ENCODE measurements around the gene RBP5.
"Not testable (repeated sequence)": the region's sequence is repeated elsewhere in the genome, so short reads cannot be mapped to it uniquely, and the experiment has no call there.

Gene RBP5

DNA sequence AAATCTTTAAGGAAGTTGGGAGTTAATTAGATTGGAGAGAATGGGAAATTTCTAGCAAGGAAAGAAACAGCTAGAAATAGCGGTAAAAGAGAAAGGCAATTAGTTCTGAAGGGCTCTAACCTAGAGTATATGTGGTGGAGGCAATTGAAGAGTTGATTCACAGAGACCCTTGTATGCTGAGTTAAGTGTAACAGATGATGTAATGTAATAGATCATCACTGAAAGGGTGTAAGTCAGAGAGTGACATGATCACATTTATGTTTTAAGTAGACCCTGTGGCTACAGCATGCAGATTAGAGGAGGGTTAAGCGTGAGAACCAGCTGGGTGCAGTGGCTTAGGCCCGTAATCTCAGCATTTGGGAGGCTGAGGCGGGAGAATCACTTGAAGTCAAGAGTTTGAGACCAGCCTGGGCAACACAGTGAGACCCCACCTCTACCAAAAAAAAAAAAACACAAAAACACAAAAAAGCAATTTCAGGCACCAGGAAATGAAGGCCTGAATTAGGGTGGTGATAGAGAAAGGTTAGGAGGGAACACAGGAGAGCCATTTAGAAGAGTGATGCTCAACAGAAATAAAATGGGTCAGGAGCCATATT is 3.0 kb downstream of the RBP5 start:
- FAIRE-seq (no peak), DNase-seq (ENCODE audit: extremely low spot score, insufficient read length, low read depth) (no peak)

DNA sequence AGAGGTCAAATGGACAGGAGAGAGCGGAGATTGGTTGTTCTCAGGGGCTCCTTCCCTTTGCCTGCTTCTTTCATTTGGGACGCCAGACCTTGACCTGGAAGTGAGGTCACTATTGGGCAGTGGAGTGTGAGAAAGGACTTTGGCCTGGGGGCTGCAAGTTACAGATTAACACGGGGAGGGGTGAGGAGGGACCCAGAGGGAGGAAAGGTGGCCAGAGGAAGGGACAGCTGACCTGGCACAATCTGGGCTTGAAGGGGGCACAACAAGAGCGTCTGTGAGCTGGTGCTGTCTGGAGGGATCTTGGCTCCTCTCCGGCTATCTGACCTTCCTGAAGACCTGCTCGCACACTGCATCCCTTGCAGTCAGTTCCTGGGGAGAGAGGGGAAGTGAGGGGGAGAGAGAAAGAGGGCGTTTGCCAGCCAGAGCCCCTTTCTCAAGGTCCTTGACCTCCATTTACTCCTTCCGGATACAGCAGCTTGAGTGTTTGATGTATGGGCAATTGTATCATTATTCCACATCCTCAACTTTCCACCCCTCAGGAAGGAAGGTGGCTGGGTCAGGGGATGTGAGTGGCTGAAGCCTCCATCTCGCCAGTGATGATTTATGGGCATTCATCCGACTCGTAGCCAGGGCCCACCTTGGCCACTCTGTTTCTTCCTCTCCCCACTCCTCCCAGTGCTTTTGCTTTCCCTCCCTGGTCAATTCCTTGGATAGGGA is 4.7 kb downstream of the RBP5 start:
- FAIRE-seq (no peak), DNase-seq (ENCODE audit: extremely low spot score, insufficient read length, low read depth) (no peak)

DNA sequence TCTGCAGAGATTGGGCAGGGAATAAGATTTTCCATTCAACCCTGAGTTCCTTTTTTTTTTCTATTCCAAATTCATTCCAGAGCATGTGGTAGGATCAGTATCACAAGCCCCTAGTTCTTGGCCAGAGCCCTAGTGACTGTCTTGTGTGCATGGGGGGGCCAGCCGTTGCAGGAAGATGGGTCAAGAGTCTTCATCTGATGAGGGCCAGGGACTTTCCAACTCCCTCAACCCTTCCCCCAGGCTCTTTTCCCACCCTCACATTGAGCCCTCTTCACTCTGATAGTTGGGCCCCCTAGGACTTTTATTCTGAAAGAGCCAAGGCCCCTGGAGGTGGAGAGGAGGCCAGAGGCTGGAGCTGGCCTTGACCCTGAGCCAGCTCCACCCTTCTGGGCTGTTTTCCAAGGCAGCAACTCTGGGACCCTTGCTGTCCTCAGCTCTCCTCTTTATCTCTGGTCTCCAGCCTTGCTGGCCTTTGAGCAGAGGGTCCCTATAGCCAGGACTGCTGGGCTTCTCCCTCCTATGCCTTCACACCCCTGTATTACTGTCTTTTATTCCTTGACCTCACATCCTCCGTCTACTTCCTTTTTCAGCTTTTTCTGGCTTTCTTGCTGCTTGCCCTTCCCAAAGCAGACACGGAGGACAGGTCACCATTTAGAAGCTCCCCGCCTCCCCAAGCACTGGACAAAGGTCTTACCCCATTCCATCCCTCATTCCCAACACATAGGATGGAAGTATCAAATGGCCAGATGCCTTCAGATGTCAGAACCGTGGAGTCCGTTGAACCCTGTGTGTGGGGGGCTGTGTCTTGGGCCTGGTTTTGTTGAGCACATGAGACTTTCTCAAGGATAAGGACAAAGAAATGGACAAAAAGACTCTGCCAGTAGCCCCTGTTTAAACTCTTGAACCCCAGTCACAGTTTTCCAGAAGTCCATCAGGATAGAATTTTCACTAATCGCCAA is 5.6 kb downstream of the RBP5 start:
- DNase-seq (ENCODE audit: extremely low spot score, insufficient read length, low read depth) = no peak
- FAIRE-seq = no peak

DNA sequence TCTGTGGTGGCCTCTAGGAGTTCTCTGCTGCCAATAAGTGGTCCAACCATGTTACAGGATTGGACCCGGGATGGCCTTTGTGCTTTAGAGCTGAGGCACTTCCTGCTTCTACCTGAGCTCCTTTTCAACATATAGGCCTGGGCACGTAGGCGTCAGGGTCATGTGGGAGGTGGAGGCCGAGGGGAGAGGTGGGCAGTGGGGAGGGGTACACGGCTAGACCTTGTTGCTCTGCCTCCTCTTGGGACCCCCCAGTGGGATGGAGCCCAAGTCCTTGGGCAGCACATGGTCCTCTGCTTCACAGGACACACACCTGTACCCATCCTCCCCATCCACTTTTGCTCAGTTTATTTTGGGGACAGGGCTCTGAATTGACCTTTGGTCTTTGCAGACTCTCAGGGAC is 7.4 kb downstream of the RBP5 start:
- FAIRE-seq = no peak
- no peak for DNase-seq (ENCODE audit: extremely low spot score, insufficient read length, low read depth)

DNA sequence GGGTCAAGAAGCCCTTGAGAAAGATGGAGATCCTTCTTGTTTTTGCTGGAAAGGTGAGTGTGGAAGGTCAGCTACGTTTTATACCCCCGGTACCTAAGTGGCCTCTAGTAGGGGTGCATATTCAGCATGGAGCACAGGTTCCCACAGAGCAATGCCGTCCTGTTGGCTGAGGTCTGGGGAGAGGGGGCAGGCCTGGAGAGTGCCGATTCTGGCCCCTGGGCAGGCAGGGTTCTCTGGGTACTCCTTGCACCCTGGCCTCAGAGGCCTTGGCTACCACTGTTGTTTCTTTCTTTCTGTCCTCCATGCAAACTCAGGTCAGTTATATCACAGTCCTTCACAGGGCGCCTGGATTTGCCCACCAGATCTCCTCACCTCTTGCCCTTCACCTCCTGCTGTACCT is 8.5 kb downstream of the RBP5 start:
- DNase-seq (ENCODE audit: extremely low spot score, insufficient read length, low read depth) (no peak), FAIRE-seq (no peak)

DNA sequence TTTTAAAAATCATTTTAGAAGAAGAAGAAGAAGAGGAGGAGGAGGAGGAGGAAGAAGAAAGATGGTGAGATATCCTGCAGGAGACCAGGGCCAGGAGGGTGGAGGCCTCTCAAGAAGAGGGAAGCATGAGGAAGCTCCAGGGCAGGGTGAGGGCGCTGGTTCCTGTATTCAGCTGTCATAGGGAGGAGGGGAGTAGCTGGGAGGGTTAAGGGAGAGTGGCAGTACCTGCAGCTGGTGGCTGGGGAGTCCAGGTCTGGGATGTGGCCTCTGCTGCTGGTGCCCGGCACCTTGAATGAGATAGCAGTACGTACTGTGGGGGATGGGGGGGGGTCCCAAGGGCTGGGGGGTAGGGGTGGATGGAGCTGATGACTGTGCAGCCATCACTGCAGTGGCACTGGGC is 9.8 kb downstream of the RBP5 start:
- FAIRE-seq (no peak), DNase-seq (ENCODE audit: extremely low spot score, insufficient read length, low read depth) (no peak)

DNA sequence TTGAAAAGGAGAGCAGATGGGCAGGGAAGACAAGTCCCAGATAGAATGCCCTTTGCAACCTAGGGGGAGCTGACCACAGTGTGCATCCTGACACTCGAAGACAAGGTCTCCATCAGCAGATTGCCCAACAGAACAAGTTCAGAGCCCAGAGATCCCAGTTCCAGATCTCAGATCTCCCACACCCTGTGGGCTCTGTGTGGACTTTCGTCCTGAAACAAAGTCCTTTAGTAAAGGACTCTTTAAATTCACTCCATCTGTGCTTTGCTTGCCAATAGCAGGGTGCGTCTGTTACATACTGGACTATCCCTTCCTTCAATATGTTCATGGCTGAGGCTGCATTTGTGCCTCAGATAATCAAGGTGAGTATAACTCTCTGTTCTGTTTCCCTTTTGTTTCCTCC is 11.0 kb downstream of the RBP5 start:
- DNase-seq (ENCODE audit: extremely low spot score, insufficient read length, low read depth) (no peak), FAIRE-seq (no peak)

DNA sequence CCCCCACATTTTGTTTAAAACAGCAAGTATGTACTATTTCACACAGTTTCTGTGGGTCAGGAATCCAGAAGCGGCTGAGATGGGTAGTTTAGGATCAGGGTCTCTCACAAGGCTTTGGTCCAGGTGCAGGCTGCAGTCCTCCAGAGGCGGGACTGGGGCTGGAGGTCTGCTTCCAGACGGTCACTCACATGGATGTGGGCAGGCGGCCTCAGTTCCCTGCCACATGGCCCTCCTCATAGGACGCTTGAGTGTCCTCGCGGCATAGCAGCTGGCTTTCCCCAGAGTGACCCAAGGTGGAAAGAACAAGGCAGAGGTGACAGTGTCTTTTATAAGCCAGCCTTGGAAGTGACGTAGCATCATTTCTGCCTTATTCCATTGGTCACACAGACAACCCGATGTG is 11.8 kb downstream of the RBP5 start:
- FAIRE-seq = no peak

DNA sequence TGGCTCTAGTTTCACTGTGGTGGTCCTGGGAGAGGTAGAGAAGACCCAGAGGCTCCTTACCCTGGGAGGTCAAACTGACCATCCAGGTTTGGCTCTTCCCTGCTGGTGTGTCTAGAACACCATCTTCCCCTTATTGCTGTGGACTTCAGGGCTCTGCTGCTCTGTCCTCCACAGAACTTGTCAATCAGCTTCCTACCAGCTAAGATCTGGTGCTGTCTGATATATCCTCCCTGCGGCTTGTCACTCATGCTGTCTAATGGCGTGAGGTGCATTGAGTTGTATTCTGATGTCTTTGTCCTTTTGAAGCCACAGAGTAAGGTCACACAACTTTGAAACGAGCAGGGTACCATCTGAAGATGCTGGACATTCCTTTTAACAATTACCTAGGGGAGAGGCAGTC is 12.5 kb downstream of the RBP5 start:
- no peak for FAIRE-seq
- no peak for DNase-seq (ENCODE audit: extremely low spot score, insufficient read length, low read depth)

More for the DNA sequence above, 11.8 kb downstream of the RBP5 start:
- DNase-seq (ENCODE audit: extremely low spot score, insufficient read length, low read depth) = no peak

DNA sequence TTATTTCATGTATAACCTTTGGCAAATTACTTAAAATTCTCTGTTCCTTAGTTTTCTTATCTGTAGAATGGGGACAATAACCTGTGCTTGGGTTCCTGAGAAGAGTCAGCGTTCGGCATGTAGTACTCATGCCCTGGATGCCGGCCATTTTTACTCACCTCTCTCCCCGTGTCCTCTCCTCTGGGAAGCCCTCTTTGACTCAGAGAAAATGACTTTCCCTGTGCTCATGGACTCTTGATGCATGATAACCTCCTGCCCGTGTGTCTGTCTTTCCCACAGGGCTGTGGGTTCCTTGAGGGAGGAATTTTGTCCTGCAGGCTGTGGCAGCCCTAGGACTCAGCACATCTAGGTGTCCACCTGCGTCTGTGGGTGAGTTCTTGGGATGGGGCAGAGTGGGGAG is 13.8 kb downstream of the RBP5 start:
- FAIRE-seq (no peak), DNase-seq (ENCODE audit: extremely low spot score, insufficient read length, low read depth) (no peak)

DNA sequence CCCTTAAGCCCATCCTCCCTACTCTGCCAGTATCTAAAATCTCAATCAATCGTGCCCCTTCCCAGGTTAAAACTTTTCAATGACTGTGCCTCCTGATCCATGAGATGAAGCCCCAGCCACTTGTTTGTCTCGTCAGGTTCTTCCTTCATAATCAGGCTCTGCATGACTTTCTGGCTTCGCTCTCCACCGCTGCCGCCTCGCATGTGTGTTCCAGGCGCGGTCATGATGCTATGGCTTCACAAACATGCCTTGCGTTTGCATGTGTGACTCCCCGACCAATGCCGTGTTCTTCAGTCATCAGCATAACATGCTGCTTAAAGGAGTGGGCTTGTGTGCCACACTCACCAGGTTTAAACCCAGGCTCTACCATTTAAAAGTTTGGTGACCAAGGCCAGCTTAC is 14.7 kb downstream of the RBP5 start:
- FAIRE-seq = no peak
- no peak for DNase-seq (ENCODE audit: extremely low spot score, insufficient read length, low read depth)

DNA sequence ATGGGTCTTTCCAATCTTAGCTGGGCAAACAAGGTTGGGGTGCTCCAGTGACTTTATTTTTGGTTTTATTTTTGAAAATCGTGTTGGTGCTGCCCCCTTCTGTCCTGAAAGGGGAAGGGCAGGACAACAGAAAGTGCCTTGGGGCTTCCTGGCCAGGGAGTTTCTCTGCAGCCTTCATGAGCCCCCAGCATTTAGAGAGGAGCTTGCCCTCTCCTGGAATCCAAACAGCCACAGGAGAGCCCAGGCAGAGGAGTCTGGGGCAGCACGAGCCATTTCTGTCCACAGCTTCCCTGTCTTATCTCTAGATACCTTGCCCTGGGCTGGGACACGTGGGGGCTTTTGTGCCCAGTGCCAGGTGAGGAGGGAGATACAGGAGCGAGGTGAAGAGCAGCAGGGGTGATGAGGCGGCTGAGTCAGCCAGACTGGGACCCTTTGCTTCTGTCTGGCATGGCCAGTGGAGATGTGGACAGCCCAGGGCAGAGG is 15.3 kb downstream of the RBP5 start:
- DNase-seq (ENCODE audit: extremely low spot score, insufficient read length, low read depth) (no peak), FAIRE-seq (peak; percentile 75)

DNA sequence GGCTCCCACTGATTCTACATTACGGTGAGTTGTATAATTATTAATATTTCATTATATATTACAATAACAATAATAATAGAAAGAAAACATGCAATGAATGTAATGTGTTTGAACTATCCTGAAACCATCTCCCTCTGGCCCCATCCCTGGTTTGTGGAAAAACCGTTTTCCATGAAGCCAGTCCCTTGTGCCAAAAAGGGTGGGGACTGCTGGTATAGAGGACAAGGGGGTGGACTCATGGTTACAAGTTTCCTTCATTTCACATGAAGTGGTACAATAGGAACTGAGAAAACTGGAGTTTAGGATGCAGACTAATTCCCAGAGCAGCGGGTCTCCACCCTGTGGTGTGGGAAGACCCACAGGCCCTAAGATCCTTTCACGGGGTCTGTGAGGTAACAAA is 16.6 kb downstream of the RBP5 start:
- DNase-seq (ENCODE audit: extremely low spot score, insufficient read length, low read depth) (no peak), FAIRE-seq (no peak)

DNA sequence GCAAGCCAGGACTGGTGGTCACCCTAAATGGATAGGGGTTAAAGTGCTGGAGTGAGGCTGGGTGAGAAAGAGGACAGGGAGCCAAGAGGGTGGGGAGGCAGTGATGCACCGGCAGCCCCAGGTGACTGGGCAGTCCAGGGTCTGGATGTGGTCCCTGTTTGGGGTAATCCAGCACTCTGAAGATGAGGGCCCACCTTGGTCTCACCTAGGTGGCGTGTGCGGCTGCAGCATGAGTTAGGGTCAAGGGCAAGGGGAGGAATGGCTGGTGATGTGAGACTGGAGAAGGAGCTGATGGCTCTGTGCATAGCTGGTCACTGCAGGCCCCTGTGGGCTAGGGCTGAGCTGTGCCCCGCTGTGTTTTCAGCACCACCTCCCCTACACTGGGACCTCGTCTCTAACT is 18.0 kb downstream of the RBP5 start:
- DNase-seq (ENCODE audit: extremely low spot score, insufficient read length, low read depth) (no peak), FAIRE-seq (no peak)

DNA sequence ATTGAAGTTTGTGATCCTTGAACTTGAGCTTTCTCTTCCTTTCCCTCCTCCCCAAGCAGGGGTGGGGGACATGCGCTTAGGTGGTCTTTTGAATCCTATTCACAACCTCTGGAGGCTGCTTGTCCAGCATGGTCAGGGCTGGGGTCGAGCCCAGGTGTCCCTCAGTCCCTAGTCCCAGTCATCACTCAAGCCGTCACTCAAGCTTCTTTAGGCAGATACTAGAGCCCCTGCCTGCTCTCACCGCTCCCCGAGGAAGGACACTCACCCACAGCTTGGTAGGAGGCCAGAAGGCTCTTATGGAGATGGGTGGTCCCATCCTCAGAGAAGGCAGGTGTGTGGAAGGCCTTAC is 19.1 kb downstream of the RBP5 start:
- DNase-seq (ENCODE audit: extremely low spot score, insufficient read length, low read depth) (no peak), FAIRE-seq (no peak)

DNA sequence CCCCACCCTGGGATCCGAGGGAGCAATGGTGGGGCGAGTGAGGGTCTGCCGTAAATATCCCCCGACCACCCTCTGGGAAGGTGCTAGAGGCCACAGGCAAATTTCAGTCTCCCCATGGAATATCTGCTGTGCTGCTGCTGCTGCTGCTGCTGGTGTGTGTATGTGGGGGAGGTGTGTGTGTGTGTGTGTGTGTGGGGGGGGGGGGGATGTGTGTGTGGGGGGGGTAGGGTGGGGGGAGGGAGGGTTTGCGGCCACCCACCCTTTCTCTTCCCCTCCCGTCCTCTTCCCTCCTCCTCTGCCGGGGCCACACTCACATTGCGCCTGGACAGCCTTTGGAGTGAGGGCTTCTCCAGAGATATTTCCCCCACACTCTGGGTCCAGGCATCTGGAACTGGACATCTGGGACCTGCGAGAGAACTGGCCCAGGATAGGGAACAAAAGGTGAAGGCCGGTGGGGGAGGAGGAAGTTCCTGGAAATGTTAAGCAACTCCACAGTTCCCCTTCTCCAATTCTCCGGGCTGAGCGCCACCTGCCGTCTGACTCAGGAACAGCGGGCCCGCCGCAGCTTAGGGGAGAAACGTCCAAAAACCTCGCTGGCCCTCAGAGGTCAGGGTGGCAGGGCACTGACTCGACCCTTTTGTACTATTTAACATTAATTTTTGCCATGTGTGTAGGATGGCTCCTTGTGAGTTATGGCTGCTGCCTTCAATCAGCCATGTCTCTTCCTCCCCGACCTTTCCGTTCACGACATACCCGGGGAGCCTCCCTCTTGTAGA is 19.7 kb downstream of the RBP5 start, which contains the start of gene C1RL:
C1RL (minus strand) TSS at position 419 of the 776 bp plus-strand sequence; CDS start at position 385, 34 bp downstream.
- DNase-seq (ENCODE audit: extremely low spot score, insufficient read length, low read depth) (peak; percentile 54), FAIRE-seq (peak; percentile 94)

DNA sequence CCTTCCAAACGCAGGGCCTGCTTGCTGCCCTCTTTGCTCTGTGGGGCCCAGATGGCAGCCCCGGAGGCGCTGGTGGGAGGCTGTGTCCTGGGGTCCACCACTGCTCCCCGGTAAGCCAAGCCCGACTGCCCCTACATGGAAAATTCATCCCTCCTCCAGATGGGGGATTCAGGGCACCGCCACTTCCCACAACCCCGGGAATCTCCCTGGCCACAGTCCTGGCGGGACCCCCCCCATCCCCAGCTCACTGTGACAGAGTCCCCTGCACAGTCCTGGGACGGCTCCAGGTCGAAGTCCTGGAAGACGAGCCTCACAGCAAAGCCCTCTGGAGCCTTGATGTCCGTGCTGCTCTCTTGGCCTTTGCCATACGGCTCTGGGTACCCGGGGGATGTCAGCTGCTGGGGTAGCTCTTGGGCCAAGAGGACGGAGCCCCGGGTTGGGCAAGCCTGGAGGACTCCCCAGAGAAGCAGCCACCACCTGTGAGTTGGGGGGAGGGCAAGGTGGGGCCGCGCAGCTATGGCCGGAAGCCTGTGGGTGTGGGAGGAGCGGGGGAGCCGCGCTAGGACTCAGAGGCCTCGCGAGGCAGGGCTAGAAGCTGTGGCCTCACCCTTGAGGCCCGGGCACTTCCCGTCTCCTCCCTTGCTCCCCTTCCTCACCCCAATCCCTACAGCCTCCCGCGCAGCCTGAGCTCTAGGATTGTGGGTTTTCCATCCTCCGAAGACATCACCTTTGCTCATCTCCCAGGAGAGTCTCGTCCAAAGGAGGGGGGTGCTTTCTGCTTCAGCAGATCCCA is 20.5 kb downstream of the RBP5 start:
- DNase-seq (ENCODE audit: extremely low spot score, insufficient read length, low read depth) (peak; percentile 81), FAIRE-seq (peak; percentile 98)

DNA sequence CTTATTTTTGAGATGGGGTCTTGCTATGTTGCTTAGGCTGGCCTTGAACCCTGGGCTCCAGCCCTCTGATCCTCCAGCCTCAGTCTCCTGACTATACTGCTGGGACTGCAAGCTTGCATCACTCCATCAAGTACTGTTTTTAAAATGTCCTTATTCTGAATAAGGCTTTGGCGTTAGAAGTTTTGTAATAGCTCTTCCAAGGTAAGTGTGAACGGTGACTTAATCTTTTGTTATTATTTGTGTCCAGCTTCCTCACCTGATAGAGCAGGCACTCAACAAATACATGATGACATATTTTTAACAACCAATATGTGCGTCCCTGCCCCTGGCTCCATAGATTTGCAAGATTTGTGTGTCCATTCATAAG is 21.1 kb downstream of the RBP5 start:
- peak; percentile 66 for FAIRE-seq
- DNase-seq (ENCODE audit: extremely low spot score, insufficient read length, low read depth) = no peak

DNA sequence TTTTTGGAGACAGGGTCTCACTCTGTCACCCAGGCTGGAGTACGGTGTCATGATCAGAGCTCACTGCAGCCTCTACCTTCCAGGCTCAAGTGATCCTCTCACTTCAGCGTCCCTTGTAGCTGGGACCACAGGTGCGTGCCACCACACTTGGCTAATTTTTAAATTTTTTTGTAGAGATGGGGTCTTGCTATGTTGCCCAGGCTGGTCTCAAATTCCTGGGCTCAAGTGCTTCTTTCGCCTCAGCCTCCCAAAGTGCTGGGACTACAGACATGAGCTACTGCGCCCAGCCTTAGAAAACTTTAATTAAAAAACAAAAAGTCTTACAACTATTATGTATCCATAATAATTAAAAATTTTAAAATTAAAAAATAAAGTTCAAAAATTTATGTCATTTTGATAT is 21.5 kb downstream of the RBP5 start:
- not testable (repeated sequence) for FAIRE-seq; DNase-seq (ENCODE audit: extremely low spot score, insufficient read length, low read depth)

Measured in GM18507 (cell line).